ENCODE measurements around the gene NR3C2. TPM values are rescaled to one million over a fixed set of nuclear protein-coding genes. Genes with fewer than 3 reads are reported as not detected.

Gene NR3C2
- total and polyA plus RNA-seq, 2 of the 4 experiments (the other 2 are of a cell fraction) = 1.1 to 2.3 TPM

DNA sequence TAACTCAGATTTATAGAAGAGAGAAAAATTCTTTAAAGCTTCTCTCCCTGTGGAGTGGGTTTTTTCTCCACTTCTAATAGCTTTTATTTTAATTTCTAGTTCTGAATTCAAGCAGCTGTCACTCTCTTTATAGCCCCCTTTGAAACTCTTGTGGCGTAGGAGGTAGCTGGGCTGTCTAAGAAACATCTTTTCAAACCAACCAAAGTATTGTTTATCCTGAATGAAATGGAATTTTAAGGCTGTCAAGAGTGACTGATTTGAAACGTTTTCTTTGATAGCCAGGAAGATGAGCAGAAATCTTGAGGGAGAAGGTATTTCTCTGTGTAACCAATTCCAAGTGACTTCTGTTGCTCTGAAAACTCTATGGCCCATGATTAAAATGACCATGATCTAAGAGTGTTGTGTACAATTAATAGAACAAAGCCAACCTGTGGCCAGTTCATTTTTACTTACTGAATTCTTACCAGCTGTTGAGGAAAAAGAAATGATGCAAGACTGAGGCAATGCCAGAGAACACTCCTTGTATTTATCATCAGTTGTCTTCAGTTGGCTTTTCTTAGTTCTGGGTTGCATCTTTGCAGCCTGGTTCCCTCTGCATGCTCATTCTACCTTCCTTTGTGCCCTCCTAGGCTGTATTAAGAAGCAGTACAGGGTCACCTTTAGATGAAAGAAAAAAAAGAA lies 411.9 kb downstream of the NR3C2 start:
- in situ Hi-C loops (cut with MboI; ENCODE audit: low sequenced_read_pairs) = loop anchor here (25.0 kb wide), 1 partner anchor 107 kb away; no protein-coding TSS in a partner anchor
- dilution Hi-C loops (cut with HindIII; ENCODE audit: low sequenced_read_pairs, unreplicated experiment) = no loop called here
- Histone ChIP-seq H4K91ac (ENCODE audit: insufficient read depth, low read depth, low read length) (peak overlapping the region; percentile 23; the same call in 1 of the 2 replicates), H3K9me1 (ENCODE audit: insufficient read depth, low read length) (peaks cover 6% of the 10 kb centered on the region), H4K8ac (ENCODE audit: low read depth in 2 of 2, low read length in 2 of 2) (peak overlapping the region in 1 of 2 experiments; percentile 37; a peak in 2 of 4 replicates), H3K79me1 (ENCODE audit: low read depth in 1 of 2, low read length in 2 of 2) (peaks cover 21 to 27% of the 10 kb centered on the region in 2 experiments), H3K27me3 (ENCODE audit: control insufficient read depth, insufficient read depth, low read length) (no peaks in the 10 kb centered on the region), H3K9ac (ENCODE audit: low read depth, low read length) (no peak overlapping the region), H3K23ac (ENCODE audit: low read depth, low read length) (no peak overlapping the region; the same call in 1 of the 2 replicates), H2BK15ac (ENCODE audit: low read depth, low read length) (no peak overlapping the region), H3K36me3 (ENCODE audit: control insufficient read depth, insufficient read depth, low read length) (no peaks in the 10 kb centered on the region; the same call in 1 of the 2 replicates), H3K9me3 (ENCODE audit: control insufficient read depth, insufficient read depth, low read length) (no peaks in the 10 kb centered on the region), H2AK5ac (ENCODE audit: low read depth, low read length) (no peak overlapping the region), H2BK20ac (ENCODE audit: low read depth, low read length) (peak overlapping the region; percentile 61), H3K14ac (replicated peaks; ENCODE audit: low read depth, low read length) (peak overlapping the region; percentile 44; the same call in 1 of the 2 replicates), H3K4ac (ENCODE audit: low read depth, low read length) (no peak overlapping the region; the same call in none of the 2 replicates), H4K5ac (ENCODE audit: low read depth, low read length) (no peak overlapping the region), H3K27ac (ENCODE audit: insufficient read depth, low read length) (peak overlapping the region; percentile 60; the same call in 1 of the 2 replicates), H2BK5ac (ENCODE audit: low read depth, low read length, poor library complexity, severe bottlenecking) (peak overlapping the region; percentile 11), H3K4me3 (ENCODE audit: insufficient read depth, low read depth, low read length) (no peak overlapping the region), H2BK120ac (ENCODE audit: low read depth, low read length) (peak overlapping the region; percentile 68; the same call in 1 of the 2 replicates), H3K56ac (ENCODE audit: extremely low read depth, insufficient read depth, low read length) (no peak overlapping the region), H2AK9ac (replicated peaks; ENCODE audit: low read depth, low read length, poor library complexity) (no peak overlapping the region), H4K20me1 (ENCODE audit: insufficient read depth, low read length) (peaks cover 5% of the 10 kb centered on the region; the same call in 1 of the 2 replicates), H3K18ac (ENCODE audit: low read depth, low read length) (no peak overlapping the region), H3K4me2 (ENCODE audit: low read depth, low read length) (no peak overlapping the region), H3K4me1 (ENCODE audit: control insufficient read depth, insufficient read depth, low read length) (0 out of 2 replicates have a peak, but pooled peaks cover 3% of the 10 kb centered on the region), H2AFZ (replicated peaks; ENCODE audit: low read length, poor library complexity) (no peak overlapping the region)
- no peak for TF ChIP-seq MAFK (IDR thresholded peaks at IDR 0.05; ENCODE audit: low read depth, low read length)
- TF ChIP-seq SMC3 (IDR thresholded peaks at IDR 0.05; ENCODE audit: low read depth, low read length) = no peak
- TF ChIP-seq CEBPB (IDR thresholded peaks at IDR 0.05; ENCODE audit: low read depth, low read length) = peak; percentile 93
- intact Hi-C loops (cut with micrococcal nuclease) = no loop called here
- WGBS, 2 experiments (ENCODE audit: extremely low coverage in 2 of 2, insufficient read length in 1 of 2) = no CpG with 5 or more reads among the region's 2 CpGs
- POLR2A ChIA-PET (ENCODE audit: unreplicated experiment) = interaction anchor here (0.6 kb wide), 1 partner anchor 37 kb away, joined by 4 read pairs; no protein-coding TSS in a partner anchor
- no TSS peak for BruUV-seq (replicated peaks)
- peak; percentile 75 for DNase-seq
- CTCF ChIA-PET = interaction anchor here (0.6 kb wide), 1 partner anchor 1773 kb away, joined by 3 read pairs; no protein-coding TSS in a partner anchor
- ATAC-seq (ENCODE audit: low read depth) = peak; percentile 8; the same call in 1 of the 2 replicates

Data from IMR-90 (cell line).